Tibial artery (tissue), 4 donors: ENCODE data around the gene NOSIP.
A peak's percentile ranks its signal among the peaks of the same experiment; 100 is the strongest.

ENCODE experiments used
- DNase-seq, 2 donors: peaks; one replicate each; pipeline ENCODE4 v3.0.0-alpha.2; 2019
- H3K27ac ChIP-seq, 2 donors: fragments of 200-600 bp; sonication (generic) in 1 of 2; 1 replicate in 1 of 2; 2 replicates in 1 of 2; pipeline ENCODE4 v1.5.1; 2018 to 2019; ENCODE audit warnings: mild to moderate bottlenecking in 1 of 2
- H3K27me3 ChIP-seq, 2 donors: fragments of 200-600 bp; sonication (generic) in 1 of 2; one replicate each; pipeline versions ENCODE4 v1.5.1 to v1.6.0; 2016 to 2019
- H3K36me3 ChIP-seq, 3 donors: fragments of 200-600 bp; sonication (generic) in 2 of 3; one replicate each; pipeline ENCODE4 v1.5.1; 2016 to 2019; ENCODE audit warnings: mild to moderate bottlenecking in 2 of 3
- H3K4me1 ChIP-seq, 4 donors: fragments of 200-600 bp; sonication (generic) in 2 of 4; 1 replicate in 3 of 4; 2 replicates in 1 of 4; pipeline ENCODE4 v1.5.1; 2016 to 2019
- H3K4me3 ChIP-seq, 2 donors: fragments of 200-600 bp; sonication (generic) in 1 of 2; 1 replicate in 1 of 2; 2 replicates in 1 of 2; pipeline ENCODE4 v1.5.1; 2018 to 2019; ENCODE audit warnings: mild to moderate bottlenecking in 2 of 2
- H3K9me3 ChIP-seq, 3 donors: fragments of 200-600 bp; sonication (generic) in 1 of 3; one replicate each; pipeline ENCODE4 v1.5.1; 2016 to 2019
- intact Hi-C: fragments of 100-400 bp; cut with DNase I; formaldehyde crosslinking; loops from one replicate; pipeline ENCODE4 v1.15.0; 2023; ENCODE audit warnings: low total_unique reads
- TF ChIP-seq, protein P1 (sequence below), 2 experiments: fragments of 200-600 bp in 1 of 2; fragments of 450-650 bp in 1 of 2; IDR thresholded peaks; one replicate each; pipeline ENCODE4 v1.5.1; 2017 to 2019; ENCODE audit warnings: antibody characterized with exemption in 2 of 2, mild to moderate bottlenecking in 1 of 2, moderate library complexity in 1 of 2

NOSIP gene

DNA sequence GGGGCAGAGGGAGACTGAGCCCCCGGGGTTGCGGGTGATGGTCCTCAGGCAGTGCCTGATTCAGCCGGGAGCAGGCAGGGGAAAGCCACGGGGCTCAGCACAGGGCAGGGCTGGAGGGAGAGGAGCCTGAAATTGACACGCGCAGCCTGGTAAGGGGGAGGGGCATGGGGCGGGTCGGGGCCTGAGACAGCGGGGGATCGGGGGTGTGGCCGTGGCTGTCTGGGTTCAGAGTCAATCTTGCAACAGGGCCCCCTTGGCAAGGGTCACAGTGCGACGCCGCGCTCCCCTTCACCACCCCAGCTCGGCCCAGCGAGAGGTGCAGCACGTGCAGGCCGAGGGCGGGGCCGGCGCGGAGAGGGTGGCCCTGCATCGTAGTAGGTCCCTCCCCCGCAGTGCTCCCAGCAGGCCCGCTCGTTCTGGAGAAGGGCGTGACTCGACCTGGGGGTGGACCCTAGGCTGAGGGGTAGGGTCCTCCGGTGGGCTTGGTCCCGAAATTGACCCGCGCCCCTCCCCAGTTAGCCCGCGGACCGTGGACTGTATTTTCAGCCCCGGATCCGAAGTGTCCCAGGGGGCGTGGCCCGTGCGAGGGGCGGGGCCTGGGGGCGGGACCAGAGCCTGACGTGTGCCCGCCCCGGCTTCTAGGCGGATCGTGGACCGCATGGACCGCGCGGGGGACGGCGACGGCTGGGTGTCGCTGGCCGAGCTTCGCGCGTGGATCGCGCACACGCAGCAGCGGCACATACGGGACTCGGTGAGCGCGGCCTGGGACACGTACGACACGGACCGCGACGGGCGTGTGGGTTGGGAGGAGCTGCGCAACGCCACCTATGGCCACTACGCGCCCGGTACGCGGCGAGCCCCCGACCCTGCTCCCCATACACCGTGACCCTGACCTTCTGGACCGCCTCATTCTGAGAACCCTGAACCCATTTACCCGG is 46.5 kb downstream of the NOSIP start:
- H3K27ac ChIP-seq = peak overlapping the region; percentile 43 to 48
- no peaks in the 10 kb centered on the region for H3K9me3 ChIP-seq
- peaks cover 0 to 23% (median 19%) of the 10 kb centered on the region in 4 donors for H3K4me1 ChIP-seq
- DNase-seq = peak; percentile 78 to 87
- H3K36me3 ChIP-seq = peaks cover 2 to 22% (median 22%) of the 10 kb centered on the region in 3 donors
- intact Hi-C loops = no loop called here
- H3K27me3 ChIP-seq = no peaks in the 10 kb centered on the region
- peak overlapping the region; percentile 49 to 61 for H3K4me3 ChIP-seq
- TF ChIP-seq, protein P1, sequence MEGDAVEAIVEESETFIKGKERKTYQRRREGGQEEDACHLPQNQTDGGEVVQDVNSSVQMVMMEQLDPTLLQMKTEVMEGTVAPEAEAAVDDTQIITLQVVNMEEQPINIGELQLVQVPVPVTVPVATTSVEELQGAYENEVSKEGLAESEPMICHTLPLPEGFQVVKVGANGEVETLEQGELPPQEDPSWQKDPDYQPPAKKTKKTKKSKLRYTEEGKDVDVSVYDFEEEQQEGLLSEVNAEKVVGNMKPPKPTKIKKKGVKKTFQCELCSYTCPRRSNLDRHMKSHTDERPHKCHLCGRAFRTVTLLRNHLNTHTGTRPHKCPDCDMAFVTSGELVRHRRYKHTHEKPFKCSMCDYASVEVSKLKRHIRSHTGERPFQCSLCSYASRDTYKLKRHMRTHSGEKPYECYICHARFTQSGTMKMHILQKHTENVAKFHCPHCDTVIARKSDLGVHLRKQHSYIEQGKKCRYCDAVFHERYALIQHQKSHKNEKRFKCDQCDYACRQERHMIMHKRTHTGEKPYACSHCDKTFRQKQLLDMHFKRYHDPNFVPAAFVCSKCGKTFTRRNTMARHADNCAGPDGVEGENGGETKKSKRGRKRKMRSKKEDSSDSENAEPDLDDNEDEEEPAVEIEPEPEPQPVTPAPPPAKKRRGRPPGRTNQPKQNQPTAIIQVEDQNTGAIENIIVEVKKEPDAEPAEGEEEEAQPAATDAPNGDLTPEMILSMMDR (IDR thresholded peaks at IDR 0.05) = peak in 1 of 2 experiments; percentile 21

DNA sequence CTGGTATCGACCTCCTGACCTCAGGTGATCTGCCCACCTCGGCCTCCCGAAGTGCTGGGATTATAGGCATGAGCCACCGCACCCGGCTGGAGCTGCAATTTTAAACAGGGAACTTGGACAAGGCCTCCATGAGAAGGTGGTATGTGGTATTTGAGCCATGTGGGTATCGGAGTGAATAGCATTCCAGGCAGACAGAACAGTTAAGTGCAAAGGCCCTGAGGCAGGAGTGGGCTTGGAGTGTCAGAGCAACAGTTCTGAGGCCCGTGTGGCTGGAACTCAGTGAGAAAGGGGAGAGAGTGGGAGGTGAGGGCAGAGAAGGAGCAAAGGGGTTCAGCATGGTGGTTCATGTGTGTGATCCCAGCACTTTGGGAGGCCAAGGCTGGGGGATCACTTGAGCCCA is 49.6 kb downstream of the NOSIP start:
- DNase-seq = no peak
- Histone ChIP-seq H3K36me3 (peaks cover 0 to 7% (median 6%) of the 10 kb centered on the region in 3 donors), H3K9me3 (no peaks in the 10 kb centered on the region), H3K4me3 (no peak overlapping the region), H3K27ac (no peak overlapping the region), H3K4me1 (peaks cover 0 to 36% (median 25%) of the 10 kb centered on the region in 4 donors), H3K27me3 (no peaks in the 10 kb centered on the region)
- TF ChIP-seq, protein P1 (IDR thresholded peaks at IDR 0.05) = no peak
- intact Hi-C loops = no loop called here

DNA sequence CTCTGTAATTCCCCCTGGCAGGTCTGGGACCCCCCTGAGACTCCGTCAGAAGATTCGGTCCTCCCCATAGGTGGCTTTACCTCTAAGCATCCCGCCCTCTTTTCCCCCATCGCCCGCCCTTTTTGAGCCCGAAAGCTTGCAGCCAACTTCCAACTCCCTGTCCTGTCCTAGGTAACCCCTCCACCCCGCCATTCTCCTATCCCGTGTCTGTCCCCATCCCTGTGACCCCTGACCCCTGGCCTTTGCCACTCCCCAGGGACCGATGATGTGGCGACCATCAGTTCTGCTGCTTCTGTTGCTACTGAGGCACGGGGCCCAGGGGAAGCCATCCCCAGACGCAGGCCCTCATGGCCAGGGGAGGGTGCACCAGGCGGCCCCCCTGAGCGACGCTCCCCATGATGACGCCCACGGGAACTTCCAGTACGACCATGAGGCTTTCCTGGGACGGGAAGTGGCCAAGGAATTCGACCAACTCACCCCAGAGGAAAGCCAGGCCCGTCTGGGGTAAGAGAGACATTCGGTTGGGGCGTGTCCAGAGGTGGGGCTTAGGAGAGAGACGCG is 52.1 kb downstream of the NOSIP start:
- Histone ChIP-seq H3K4me1 (peaks cover 0 to 24% (median 12%) of the 10 kb centered on the region in 4 donors), H3K9me3 (no peaks in the 10 kb centered on the region), H3K36me3 (peaks cover 0 to 21% (median 0%) of the 10 kb centered on the region in 3 donors), H3K4me3 (peak overlapping the region; percentile 52 to 54), H3K27ac (peak overlapping the region; percentile 61 to 74), H3K27me3 (no peaks in the 10 kb centered on the region)
- TF ChIP-seq, protein P1 (IDR thresholded peaks at IDR 0.05) = no peak
- intact Hi-C loops = no loop called here
- peak; percentile 53 to 75 for DNase-seq

DNA sequence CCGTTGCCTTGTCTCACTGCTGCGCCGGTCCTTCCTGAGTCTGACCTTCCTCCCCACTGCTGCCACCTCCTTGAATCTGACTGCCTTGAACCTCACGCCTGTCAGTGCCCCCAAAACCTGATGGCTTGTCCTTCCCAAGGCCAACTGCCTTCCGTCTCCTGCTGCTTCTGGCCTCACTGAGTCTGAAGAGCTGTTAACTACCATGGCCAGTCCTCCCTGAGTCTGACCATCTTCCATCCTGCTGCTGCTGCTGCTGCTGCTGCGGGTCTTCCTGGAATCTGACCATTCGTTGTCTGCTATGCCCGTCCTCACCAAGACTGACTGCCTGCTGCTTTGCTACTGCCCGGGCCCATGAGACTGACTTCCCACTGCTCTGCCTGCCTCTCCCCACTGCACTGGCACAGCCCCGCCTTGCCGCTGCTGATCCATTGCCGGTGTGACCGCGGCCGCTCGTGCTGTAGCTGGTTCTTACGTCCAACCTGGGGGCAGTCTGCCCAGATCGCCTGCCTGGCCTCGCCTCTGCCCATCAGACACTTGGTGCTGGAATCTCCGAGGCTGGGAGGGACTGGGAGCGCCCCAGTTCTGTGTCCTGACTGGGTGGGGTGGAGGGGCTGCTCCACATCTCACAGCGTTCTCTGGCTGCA is 55.4 kb downstream of the NOSIP start:
- intact Hi-C loops = no loop called here
- DNase-seq = no peak
- Histone ChIP-seq H3K4me1 (peaks cover 0 to 18% (median 8%) of the 10 kb centered on the region in 4 donors), H3K27me3 (no peaks in the 10 kb centered on the region), H3K4me3 (no peak overlapping the region), H3K36me3 (peaks cover 0 to 44% (median 9%) of the 10 kb centered on the region in 3 donors), H3K9me3 (no peaks in the 10 kb centered on the region), H3K27ac (no peak overlapping the region)
- TF ChIP-seq, protein P1 (IDR thresholded peaks at IDR 0.05) = no peak

DNA sequence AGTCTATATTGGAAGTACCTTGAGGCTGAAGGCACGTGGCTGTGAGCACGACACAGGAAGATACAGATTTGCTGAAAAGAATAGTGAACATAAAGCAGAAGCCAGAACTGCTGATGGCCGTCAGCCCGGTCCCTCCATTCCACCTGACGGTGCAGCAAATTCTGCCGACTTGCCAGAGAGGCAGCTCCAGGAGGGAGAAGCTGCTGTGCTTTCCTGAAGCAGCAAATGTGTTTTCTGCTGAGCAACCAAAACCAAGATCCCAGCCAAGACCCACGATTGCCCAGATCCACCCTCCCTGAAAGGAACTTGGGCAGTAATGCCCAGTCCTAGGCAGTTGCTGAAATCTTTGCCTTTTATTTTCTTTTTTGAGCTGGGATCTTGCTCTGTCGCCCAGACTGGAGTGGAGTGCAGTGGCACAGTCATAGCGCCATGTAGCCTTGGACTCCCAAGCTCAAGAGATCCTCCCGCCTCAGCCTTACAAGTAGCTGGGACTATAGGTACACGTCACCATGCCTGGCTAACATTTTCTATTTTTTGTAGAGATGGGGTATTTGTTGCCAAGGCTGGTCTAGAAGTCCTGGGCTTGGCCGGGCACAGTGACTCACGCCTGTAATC is 59.5 kb downstream of the NOSIP start:
- DNase-seq = peak; percentile 53 to 74
- no peak overlapping the region for H3K27ac ChIP-seq

More for the DNA sequence above, 59.5 kb downstream of the NOSIP start:
- H3K4me1 ChIP-seq = no peaks in the 10 kb centered on the region
- H3K4me3 ChIP-seq = no peak overlapping the region
- no peaks in the 10 kb centered on the region for H3K9me3 ChIP-seq
- intact Hi-C loops = no loop called here
- TF ChIP-seq, protein P1 (IDR thresholded peaks at IDR 0.05) = no peak
- peaks cover 0 to 61% (median 9%) of the 10 kb centered on the region in 3 donors for H3K36me3 ChIP-seq
- H3K27me3 ChIP-seq = no peaks in the 10 kb centered on the region
